GM12872 (cell line): ENCODE data around the gene MVP.

Experiments
- TF ChIP-seq, protein P1 (sequence below): IDR thresholded peaks from 3 replicates; pipeline ENCODE4 v1.5.1; 2011; ENCODE audit warnings: low read depth, mild to moderate bottlenecking, low read length, moderate library complexity; ENCODE audit not compliant: insufficient read depth

The MVP gene

DNA sequence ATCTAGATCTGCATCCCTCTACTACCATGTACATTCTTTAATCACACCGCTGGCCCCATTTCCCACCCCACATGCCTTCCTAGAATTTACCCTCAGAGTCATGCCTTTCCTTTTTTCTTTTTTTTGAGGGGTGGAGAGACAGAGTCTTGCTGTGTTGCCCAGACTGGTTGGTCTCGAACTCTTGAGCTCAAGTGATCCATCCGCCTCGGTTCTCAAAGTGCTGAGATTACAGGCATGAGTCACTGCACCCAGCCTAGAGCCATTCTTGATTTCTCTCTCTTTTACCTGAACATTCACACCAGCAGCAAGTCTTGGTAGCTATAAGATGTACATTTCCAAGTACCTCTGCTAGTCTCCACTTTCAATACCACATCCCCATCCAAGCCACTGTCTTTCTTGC, 2.2 kb upstream of the MVP start:
- TF ChIP-seq, protein P1, sequence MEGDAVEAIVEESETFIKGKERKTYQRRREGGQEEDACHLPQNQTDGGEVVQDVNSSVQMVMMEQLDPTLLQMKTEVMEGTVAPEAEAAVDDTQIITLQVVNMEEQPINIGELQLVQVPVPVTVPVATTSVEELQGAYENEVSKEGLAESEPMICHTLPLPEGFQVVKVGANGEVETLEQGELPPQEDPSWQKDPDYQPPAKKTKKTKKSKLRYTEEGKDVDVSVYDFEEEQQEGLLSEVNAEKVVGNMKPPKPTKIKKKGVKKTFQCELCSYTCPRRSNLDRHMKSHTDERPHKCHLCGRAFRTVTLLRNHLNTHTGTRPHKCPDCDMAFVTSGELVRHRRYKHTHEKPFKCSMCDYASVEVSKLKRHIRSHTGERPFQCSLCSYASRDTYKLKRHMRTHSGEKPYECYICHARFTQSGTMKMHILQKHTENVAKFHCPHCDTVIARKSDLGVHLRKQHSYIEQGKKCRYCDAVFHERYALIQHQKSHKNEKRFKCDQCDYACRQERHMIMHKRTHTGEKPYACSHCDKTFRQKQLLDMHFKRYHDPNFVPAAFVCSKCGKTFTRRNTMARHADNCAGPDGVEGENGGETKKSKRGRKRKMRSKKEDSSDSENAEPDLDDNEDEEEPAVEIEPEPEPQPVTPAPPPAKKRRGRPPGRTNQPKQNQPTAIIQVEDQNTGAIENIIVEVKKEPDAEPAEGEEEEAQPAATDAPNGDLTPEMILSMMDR: no peak

GRCh38 chr16:29819506-29819905, 756 bp upstream of the MVP start:
- TF ChIP-seq, protein P1: no peak

DNA sequence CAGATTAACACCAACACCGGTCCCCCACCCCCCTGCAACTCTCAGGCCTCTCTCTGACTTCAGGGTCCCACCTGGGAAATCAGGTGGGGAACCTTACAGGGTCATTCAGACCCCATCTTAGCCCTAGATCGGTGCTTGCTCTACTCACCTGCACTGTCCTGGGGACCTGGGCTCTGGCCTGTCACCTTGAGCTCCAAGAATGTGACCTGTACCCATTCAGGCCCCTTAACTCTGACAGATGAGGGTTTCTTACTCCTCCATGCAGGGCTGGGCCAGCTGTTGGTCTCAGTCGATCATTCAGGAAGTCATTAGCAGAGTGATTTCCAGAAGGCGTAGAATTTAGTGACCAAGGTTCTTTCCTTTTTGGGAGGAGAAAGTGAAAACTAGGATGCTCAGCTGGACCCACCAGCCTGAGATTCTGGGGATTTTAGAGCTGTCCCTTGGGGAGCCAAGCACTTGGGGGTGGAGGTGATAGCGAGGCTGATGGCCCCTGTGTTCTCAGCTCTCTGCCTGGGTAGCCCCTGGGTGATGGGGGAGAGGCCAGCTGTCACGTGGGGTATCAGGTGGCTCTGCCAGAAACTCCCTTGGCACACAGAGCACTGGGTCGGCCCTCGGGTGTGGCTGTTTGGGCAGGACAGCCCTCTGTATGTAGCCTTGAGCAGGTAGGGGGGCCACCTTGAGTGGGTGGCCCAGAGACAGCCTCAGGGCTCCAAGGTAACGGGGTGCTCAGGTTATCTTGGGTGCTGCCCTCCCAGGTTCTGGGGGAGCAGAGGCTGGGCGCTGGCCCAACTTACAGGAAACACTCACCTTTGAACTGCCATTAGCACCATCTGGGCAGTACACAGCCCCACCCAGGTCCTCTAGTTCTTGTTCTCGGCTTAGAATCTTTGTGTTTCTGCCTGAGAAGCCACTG, 724 bp downstream of the MVP start:
- TF ChIP-seq, protein P1: no peak

DNA sequence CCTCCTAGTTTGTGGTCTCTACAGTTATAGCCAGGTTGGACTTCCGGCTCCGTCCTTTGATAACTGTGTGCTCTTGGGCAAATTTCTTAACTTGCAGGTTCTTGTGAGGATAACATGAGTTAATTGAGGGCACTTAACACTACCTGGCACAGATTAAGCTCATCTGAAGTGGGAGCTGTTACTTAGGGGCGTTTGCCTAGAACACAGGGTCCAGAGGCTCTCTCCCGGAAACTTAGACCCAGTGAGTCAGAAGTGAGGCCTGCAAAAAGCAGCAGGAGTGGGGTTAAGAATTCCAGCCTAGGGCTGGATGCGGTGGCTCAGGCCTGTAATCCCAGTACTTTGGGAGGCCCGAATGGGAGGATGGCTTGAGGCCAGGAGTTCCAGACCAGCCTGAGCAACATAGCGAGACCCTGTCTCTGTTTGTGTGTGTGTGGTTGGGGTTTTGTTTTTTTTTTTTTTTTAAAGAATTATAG, 1.4 kb downstream of the MVP start:
- TF ChIP-seq, protein P1: no peak

DNA sequence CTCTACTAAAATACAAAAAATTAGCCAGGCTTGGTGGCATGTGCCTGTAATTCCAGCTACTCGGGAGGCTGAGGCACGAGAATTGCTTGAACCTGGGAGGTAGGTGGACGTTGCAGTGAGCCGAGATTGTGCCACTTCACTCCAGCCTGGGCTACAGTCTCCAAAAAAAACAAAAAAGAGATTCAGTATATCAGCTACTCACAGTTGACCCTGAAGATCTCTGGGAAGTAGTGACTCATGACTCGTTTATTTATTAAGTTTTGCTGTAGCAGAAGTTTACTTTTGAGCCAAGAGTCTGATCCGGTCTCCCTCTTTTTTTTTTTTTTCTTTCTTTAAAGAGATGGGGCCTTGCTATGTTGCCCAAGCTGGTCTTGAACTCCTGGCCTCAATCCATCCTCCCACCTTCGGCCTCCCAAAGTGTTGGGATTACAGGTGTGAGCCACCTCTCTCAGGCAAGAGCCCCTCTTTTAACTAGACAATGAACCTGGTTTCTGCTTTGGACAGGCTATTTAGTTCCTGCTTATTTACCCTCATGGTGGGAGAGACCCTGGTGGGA, 4.4 kb downstream of the MVP start:
- TF ChIP-seq, protein P1: no peak

- TF ChIP-seq, protein P1: no peak
Measured at GRCh38 chr16:29825145-29826044, 5.1 kb downstream of the MVP start.

DNA sequence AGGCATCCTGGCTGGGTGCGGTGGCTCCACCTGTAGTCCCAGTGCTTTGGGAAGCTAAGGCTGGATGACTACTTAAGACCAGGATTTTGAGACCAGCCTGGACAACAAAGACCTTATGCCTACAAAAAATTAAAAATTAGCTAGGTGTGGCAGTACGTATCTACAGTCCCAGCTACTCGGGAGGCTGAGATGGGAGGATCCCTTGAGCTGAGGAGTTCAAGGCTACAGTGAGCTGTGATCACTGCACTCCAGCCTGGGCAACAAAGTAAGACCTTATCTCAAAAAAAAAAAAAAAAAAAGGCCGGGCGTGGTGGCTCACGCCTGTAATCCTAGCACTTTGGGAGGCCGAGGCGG, 6.1 kb downstream of the MVP start:
- TF ChIP-seq, protein P1: no peak
